AG04450 (cell line): ENCODE measurements around the gene ZMYND8. TPM values are rescaled to one million over a fixed set of nuclear protein-coding genes. Genes with fewer than 3 reads are reported as not detected.
A peak's percentile ranks its signal among the peaks of the same experiment; 100 is the strongest.

Experiments used
- CTCF ChIA-PET: fragments of 300-600, 350-600 bp; formaldehyde crosslinking; extraction: SDS; loops from one replicate; lab custom pipeline; 2022; ENCODE audit warnings: antibody characterized with exemption, inconsistent platforms; lab: Charles Lee
- POLR2A ChIA-PET: fragments of 350-600 bp; formaldehyde crosslinking; extraction: SDS; loops from one replicate; lab custom pipeline; 2021; ENCODE audit warnings: antibody characterized with exemption, inconsistent platforms; lab: Yijun Ruan, JAX
- DNase-seq: peaks from one replicate; pipeline ENCODE4 v3.0.0-alpha.2; 2011; ENCODE audit warnings: low read depth, low spot score
- H3K27ac ChIP-seq: one replicate; pipeline ENCODE4 v1.5.1; 2012; ENCODE audit warnings: low read depth, low read length, control low read depth
- H3K27me3 ChIP-seq: one replicate; pipeline ENCODE4 v1.6.0; 2012; ENCODE audit warnings: low read length; ENCODE audit not compliant: control insufficient read depth, insufficient read depth
- H3K4me3 ChIP-seq: 2 replicates; pipeline ENCODE4 v1.5.1; 2011; ENCODE audit warnings: mild to moderate bottlenecking, low read depth, low read length, control low read depth
- H3K9me3 ChIP-seq: 2 replicates; pipeline ENCODE4 v1.5.1; 2012; ENCODE audit warnings: low read length; ENCODE audit not compliant: control insufficient read depth, insufficient read depth
- CTCF ChIP-seq: IDR thresholded peaks from 2 replicates; pipeline ENCODE4 v1.5.1; 2011; ENCODE audit warnings: low read depth, low read length, control low read depth, inconsistent platforms
- polyA plus RNA-seq: library from polyadenylated mRNA; depleted of rRNA; stranded (reverse); fragments of >200 nt; gene quantifications from 2 replicates; pipeline ENCODE4 v1.2.3, GENCODE V29; 2011

Gene ZMYND8
- polyA plus RNA-seq, 1 experiment, result 23.1 TPM

GRCh38 chr20:47318586-47319516 lies 37.6 kb downstream of the ZMYND8 start:
- ChIA-PET POLR2A (interaction anchor here (0.5 to 2.1 kb wide), 7 partner anchors 12 to 60 kb away, joined by 3 to 14 read pairs (median 5); partner anchors contain the start of gene ZMYND8), CTCF (interaction anchor here (1.0 to 5.3 kb wide), 3 partner anchors 16 to 65 kb away, joined by 4 to 32 read pairs (median 5); no protein-coding TSS in a partner anchor)
- Histone ChIP-seq H3K27me3 (no peaks in the 10 kb centered on the region), H3K4me3 (peak overlapping the region; percentile 35), H3K9me3 (no peaks in the 10 kb centered on the region), H3K27ac (peak overlapping the region; percentile 98)
- no peak for DNase-seq
- no peak for TF ChIP-seq CTCF

- ChIA-PET POLR2A (interaction anchor here (0.5 to 2.1 kb wide), 8 partner anchors 12 to 48 kb away, joined by 3 to 14 read pairs (median 4); partner anchors contain the start of gene ZMYND8), CTCF (interaction anchor here (1.0 to 5.3 kb wide), 2 partner anchors 16 to 65 kb away, joined by 4 to 32 read pairs; no protein-coding TSS in a partner anchor)
- TF ChIP-seq CTCF, result 0 out of 2 replicates have a peak, but pooled peaks have one; percentile 9
- peak overlapping the region; percentile 35; the same call in 1 of the 2 replicates for H3K4me3 ChIP-seq
- H3K27ac ChIP-seq, result peak overlapping the region; percentile 98
- H3K27me3 ChIP-seq, result no peaks in the 10 kb centered on the region
- DNase-seq, result no peak
- H3K9me3 ChIP-seq, result no peaks in the 10 kb centered on the region
Measured at GRCh38 chr20:47318027-47318585, 38.4 kb downstream of the ZMYND8 start.

- H3K27me3 ChIP-seq, result no peaks in the 10 kb centered on the region
- no peak for TF ChIP-seq CTCF
- peak overlapping the region; percentile 98 for H3K27ac ChIP-seq
- no peaks in the 10 kb centered on the region for H3K9me3 ChIP-seq
- ChIA-PET POLR2A (interaction anchor here (0.7 to 2.1 kb wide), 8 partner anchors 13 to 583 kb away, joined by 3 to 14 read pairs (median 4); partner anchors contain the start of gene ZMYND8), CTCF (interaction anchor here (1.0 to 5.3 kb wide), 2 partner anchors 17 to 66 kb away, joined by 4 to 32 read pairs; no protein-coding TSS in a partner anchor)
- DNase-seq, result peak; percentile 88
- no peak overlapping the region; the same call in 1 of the 2 replicates for H3K4me3 ChIP-seq
Measured at GRCh38 chr20:47317127-47317895, 39.2 kb downstream of the ZMYND8 start.

GRCh38 chr20:47316776-47317126 lies 39.7 kb downstream of the ZMYND8 start:
- Histone ChIP-seq H3K4me3 (no peak overlapping the region), H3K9me3 (no peaks in the 10 kb centered on the region), H3K27me3 (no peaks in the 10 kb centered on the region), H3K27ac (peak overlapping the region; percentile 98)
- no peak for DNase-seq
- POLR2A ChIA-PET, result interaction anchor here (0.5 to 2.1 kb wide), 7 partner anchors 13 to 304 kb away, joined by 3 to 14 read pairs (median 4); partner anchors contain the start of gene ZMYND8
- CTCF ChIA-PET, result interaction anchor here (0.7 to 5.3 kb wide), 3 partner anchors 42 to 215 kb away, joined by 3 to 32 read pairs (median 4); no protein-coding TSS in a partner anchor
- no peak for TF ChIP-seq CTCF
